RWPE1 (cell line): ENCODE measurements around the gene FHL1.

ENCODE experiments used
- CTCF ChIA-PET: fragments of 350-600 bp; sonication (Branson Sonifier 250); formaldehyde crosslinking; extraction: SDS; loops from one replicate; lab custom pipeline; 2021; lab: Yijun Ruan, JAX
- POLR2A ChIA-PET: fragments of 400-600 bp; formaldehyde crosslinking; extraction: SDS; loops from one replicate; lab custom pipeline; 2020; ENCODE audit warnings: antibody characterized with exemption; ENCODE audit not compliant: low non-redundant PET; lab: Yijun Ruan, JAX
- DNase-seq: peaks from one replicate; pipeline ENCODE4 v3.0.0; 2012; ENCODE audit warnings: low spot score
- H3K27ac ChIP-seq: fragments of 450-650 bp; 2 replicates; pipeline ENCODE4 v1.5.1; 2017
- CTCF ChIP-seq: fragments of 450-650 bp; conservative IDR thresholded peaks from 2 replicates; pipeline ENCODE4 v1.5.1; 2017; ENCODE audit warnings: low read depth, mild to moderate bottlenecking

The FHL1 gene

GRCh38 chrX:136176399-136176825 lies 29.1 kb downstream of the FHL1 start:
- H3K27ac ChIP-seq, result no peak overlapping the region

GRCh38 chrX:136179133-136179532 lies 31.8 kb downstream of the FHL1 start:
- no peak for DNase-seq
- ChIA-PET POLR2A (no interaction called here), CTCF (interaction anchor here (0.6 kb wide), 1 partner anchor 306 kb away, joined by 5 read pairs; no protein-coding TSS in a partner anchor)
- no peak for TF ChIP-seq CTCF
- H3K27ac ChIP-seq, result no peak overlapping the region

More at GRCh38 chrX:136176399-136176825, 29.1 kb downstream of the FHL1 start:
- ChIA-PET POLR2A (no interaction called here), CTCF (no interaction called here)
- DNase-seq, result peak; percentile 30
- no peak for TF ChIP-seq CTCF

- no peak for DNase-seq
- H3K27ac ChIP-seq, result no peak overlapping the region
- CTCF ChIA-PET, result no interaction called here
- TF ChIP-seq CTCF, result no peak
- POLR2A ChIA-PET, result no interaction called here
Observed at GRCh38 chrX:136182414-136182813, 35.1 kb downstream of the FHL1 start.

- CTCF ChIA-PET, result no interaction called here
- POLR2A ChIA-PET, result no interaction called here
- DNase-seq, result no peak
- TF ChIP-seq CTCF, result no peak
- H3K27ac ChIP-seq, result no peak overlapping the region
Observed at GRCh38 chrX:136183172-136183571, 35.8 kb downstream of the FHL1 start.

- no peak for TF ChIP-seq CTCF
- CTCF ChIA-PET, result no interaction called here
- POLR2A ChIA-PET, result no interaction called here
- no peak for DNase-seq
- no peak overlapping the region for H3K27ac ChIP-seq
Observed at GRCh38 chrX:136183917-136184316, 36.6 kb downstream of the FHL1 start.

- POLR2A ChIA-PET, result no interaction called here
- no peak for TF ChIP-seq CTCF
- DNase-seq, result no peak
Observed at GRCh38 chrX:136185401-136186022, 38.2 kb downstream of the FHL1 start.

More at GRCh38 chrX:136185401-136186022, 38.2 kb downstream of the FHL1 start:
- CTCF ChIA-PET, result no interaction called here
- H3K27ac ChIP-seq, result no peak overlapping the region
